HG03469 (cell line): ENCODE measurements around the gene SORCS2.

Source experiments
- ATAC-seq: cut with Tn5 transposase; IDR thresholded peaks from one replicate; pipeline ENCODE4 v1.9.1; 2021; ENCODE audit warnings: mild to moderate bottlenecking, moderate library complexity, moderate number of reproducible peaks; ENCODE audit not compliant: unreplicated experiment

Gene SORCS2

DNA sequence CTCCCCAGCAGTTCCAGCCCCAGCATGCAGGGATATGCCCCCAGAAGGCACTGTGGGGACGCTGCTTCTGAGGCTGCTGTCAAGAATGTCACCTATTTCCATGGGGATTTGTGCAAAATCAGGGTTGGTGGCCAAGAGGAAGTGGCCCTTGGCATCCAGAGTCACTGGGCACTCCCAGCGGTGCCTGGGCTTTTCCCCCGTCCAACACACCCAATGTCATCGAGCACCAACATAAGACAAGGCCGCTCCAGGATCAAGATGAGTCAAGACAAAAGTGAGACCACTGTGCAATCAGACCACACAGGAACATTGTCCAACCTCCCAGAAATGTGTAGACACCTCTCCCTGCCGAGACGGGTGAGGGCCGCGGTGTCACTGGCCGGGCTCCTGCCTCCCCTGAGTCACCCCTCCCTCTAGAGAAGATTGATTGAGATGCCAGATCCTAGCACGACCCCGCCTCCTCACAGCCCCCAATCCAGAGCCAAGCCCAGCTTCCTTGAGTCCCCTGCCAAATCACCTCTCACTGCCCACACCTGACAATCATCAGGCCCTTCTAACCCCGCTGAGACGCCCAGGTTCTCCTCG is 553.1 kb downstream of the SORCS2 start:
- ATAC-seq = no peak

DNA sequence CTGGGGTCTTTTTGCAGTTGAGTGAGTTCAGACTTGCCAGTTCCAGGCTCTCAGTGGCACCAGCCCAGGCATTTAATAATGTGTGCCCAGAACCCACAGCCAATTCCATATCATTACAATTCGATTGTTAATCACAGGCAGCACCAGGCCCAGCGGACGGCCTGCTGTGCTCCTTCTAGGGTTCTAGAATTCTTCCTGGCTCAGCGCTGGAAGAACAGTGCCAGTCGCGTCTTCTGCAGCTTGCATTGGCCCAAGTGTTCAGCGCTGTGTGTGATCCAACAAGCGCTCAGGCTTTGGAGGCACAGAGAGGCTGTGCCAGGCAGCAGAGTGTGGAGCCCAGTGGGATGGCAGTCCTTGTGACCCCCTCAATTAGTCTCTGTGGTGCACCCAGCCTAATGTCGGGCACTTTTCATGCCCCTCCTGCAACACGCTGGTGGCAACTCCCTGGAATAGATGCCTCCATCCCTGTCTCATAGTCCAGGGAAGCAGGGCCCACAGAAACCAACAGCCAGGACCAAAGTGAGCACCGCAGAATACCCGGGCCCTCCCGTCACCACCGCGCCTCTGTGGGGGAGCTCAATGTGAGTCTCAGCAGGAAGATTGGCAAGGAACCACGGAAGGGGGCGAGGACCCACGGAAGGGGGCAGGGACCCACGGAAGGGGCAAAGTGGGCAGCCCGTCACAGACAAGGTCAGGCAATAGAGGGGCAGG is 554.2 kb downstream of the SORCS2 start:
- ATAC-seq = no peak

DNA sequence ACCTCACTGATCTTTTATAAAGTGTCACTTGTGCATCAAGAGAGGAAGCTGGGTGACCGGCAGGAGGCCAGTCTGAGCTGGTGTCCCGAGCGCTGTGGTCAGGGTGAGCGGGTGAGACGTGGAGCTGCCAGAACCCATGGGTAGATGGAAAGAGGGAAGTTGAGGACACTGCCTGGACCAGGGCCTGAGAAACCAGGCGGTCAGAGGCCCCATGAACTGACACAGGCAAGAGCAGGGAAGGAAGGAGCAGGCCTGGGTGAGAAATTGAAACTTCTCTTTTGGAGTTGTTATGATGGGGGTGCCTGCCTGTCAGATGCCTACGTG is 554.7 kb downstream of the SORCS2 start:
- ATAC-seq = no peak

DNA sequence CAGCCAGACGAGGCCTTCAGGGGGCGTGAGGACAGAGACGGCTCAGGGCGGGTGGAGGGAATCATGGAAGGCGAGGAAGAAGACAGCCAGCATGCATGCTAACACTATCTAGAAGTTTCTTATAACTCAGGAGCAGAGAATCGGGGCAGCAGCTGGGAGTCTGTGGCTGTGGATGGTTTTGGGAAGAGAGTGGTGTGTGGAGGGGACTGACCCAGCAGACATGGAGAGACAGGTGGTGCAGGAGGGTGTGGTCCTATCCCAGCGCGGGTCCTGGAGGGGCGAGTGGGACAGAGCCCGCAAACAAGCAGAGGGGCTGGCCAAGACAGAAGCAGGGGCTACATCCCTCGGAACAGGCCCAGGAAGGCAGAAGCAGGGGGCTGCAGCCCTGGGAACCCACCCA is 555.2 kb downstream of the SORCS2 start:
- no peak for ATAC-seq

DNA sequence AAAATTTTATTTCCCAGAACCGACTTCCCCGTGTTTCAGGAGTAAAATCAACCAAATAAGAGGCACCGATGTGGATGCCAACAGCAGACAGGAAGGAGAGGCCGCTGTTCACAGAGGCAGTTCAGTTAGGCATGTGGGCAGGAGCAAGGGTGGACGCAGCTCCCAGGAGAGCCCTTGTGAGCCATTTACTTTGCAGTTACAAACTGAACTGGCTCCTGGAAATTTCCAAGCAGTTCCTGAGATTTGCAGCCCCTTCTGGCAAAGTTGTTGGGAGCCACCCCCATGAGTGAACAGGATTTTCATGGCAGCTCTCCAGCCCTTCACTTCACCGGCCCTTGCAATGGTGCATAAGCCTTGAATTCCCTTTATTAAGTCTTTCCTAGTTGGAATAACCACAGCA is 558.2 kb downstream of the SORCS2 start:
- no peak for ATAC-seq

DNA sequence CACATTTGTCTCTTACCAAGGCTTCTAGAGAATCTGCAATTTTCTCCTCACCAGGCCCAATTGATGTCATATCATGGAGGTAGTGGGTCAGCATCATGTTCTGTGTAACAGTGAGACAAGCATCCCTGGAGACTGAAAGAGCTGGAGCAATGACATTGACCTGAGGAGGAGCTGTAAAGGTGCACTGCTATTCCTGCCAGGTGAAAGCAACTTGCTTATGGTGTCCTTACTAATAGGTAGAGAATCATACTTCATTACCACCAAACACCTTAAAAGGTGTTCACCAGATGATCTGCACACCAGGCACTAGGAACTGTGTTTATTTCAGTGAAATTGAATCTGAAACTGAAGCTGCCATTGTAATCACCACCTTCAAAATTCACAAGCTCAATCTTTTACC is 558.6 kb downstream of the SORCS2 start:
- no peak for ATAC-seq

DNA sequence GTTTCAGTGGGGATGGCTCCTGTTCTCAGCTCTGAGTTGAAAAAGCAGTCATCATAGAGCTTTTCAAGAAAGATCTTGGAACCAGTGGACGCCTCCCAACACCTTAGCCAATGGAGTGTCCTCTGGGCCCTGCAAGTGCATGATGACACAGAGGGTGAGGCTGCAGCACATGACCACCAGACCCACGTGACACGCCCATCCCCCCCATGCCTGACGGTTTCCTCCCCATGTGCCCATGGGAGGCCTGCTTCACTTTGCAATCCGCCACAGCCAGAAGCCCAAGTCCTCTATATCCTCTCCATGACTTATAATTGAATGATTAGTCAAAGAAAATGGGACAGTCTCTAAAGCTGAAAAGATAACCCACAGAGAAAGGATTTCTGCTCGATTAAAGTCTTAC is 560.3 kb downstream of the SORCS2 start:
- ATAC-seq = no peak

DNA sequence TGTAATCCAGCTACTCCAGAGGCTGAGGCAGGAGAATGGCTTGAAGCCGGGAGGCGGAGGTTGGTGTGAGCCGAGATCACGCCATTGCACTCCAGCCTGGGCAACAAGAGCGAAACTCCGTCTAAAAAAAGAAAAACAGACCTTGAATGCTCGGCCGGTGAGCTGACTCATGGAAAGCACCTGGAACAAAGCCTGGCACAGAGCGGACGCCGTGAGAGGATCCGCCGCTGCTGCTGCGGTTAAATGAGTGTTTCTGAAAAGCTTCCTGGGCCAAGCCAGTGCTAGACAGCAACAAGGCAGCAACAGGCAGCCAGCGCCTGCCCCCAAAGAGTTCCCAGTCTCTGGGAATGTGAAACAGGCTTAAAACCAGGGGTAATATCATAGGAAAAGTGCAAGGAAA is 560.9 kb downstream of the SORCS2 start:
- no peak for ATAC-seq

DNA sequence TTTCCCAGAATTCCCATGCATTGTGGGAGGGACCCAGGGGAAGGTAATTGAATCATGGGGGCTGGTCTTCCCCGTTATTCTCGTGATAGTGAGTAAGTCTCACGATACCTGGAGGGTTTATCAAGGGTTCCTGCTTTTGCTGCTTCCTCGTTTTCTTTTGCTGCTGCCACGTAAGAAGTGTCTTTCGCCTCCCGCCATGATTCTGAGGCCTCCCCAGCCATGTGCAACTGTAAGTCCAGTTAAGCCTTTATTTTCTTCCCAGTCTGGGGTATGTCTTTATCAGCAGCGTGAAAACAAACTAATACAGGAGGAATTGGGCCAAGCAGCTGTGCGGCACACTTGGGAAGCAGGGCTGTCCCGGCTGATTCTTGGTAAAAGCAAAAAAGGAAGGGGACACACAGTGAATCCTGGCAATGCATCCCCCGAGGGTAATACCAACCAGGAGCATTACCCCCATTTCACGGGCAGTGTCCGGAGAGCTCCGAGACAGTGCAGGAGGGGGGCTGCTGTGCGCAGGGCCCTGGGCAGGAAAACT is 561.7 kb downstream of the SORCS2 start:
- ATAC-seq = no peak

DNA sequence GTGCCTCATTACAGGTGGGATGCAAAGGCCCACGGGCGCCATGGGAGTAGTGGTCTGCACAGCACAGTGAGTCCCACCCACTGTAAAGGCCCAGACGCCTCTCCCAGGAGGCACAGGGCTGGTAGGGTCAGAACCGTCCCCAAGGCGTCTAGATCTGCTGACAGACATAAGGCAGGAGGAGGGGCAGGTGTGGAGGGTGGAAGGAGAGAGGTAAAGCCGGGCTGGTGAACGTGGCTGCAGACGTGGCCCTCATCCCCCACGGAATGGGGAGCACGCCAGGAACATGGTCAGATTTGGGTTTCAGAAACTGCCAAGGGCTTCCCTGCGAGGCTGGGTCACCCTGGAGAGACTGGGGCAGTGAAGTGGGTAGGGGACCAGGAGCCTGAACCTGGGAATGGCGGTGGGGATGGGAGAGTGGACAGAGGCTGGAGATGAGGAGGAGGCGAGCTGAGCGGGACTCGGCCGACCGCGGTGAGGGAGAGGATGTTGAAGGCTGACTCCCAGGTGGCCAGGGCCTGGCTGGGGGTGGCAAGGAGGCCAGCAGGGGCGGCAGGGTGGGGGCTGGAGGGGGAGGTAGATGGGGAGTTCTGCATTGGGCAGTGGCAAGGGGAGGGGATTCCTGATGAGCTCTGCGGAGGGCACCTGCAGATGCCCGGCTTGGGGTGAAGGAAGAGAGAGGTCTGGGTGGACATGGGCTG is 562.4 kb downstream of the SORCS2 start:
- no peak for ATAC-seq

DNA sequence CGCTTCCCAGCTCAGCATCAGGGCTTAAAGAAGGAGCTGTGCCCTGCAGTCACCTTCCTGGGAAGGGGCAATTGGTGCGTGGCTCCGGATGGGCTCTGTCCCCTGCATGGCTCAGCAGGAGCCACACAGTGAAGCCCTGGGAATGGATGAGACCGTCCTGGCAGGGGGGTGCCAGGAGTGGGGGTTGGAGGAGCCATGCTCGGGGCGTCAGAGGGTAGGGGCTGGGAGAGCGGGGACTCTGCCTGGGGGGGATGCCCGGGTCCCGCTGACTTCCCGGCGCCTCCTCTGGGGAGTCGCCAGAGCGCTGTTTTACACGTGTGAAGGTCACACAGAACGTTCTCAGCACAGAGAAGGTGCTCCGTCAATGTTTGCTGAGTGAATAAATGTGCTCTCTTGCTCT is 563.2 kb downstream of the SORCS2 start:
- ATAC-seq = no peak

DNA sequence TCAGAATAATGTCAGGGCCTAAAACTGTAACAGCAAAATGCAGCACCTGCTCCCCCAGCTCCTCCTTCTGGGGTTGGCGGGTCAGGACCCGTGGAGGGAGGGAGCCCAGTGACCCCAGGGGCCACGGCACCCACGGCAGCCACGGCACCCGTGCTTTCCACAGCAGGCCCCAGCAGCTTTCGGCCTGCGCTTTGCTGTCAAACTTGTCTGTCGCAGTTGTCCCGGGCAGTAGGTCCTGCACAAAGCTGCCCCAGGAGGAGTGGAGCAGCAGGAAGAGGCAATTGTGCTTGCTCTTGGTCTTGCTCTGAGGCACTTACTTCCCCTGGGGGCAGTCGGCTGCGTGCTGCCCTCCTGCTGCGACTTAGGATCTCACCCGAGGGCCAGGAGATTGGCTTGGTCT is 563.7 kb downstream of the SORCS2 start:
- no peak for ATAC-seq

DNA sequence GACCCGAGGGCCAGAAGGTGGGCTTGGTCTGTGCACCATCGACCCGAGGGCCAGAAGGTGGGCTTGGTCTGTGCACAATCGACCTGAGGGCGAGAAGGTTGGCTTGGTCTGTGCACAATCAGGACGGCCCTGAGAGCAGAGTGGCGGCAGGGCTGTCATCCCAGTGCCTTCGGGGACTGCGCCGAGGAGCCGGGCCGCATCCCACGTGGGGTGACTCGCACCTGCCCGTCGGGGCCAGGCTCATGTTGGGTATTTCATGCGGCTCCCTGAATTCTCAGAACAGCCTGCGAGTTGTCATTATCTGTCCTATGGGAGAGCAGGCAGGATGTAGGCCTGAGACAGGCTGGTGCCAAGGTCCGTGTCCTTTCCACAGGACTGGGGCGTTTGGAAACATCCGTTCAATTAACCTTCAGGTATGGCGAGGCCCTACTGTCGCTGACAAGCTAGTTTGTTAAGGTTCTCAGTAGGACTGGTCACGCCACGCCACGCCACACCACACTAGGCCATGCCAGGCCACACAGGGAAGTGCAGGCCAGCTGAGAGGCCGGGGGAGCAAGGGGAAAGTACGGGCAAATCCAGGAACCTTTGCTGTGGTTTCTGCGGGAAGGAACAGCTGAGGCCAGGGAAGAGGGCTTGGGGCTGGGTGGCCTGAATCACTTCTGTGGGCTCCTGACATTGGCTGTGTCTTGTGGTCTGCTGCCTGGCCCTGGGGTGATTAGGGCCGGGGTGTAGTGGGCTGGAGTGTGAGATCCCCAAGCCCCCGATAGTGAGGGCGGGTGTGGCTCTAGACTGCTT is 564.4 kb downstream of the SORCS2 start:
- ATAC-seq = no peak

DNA sequence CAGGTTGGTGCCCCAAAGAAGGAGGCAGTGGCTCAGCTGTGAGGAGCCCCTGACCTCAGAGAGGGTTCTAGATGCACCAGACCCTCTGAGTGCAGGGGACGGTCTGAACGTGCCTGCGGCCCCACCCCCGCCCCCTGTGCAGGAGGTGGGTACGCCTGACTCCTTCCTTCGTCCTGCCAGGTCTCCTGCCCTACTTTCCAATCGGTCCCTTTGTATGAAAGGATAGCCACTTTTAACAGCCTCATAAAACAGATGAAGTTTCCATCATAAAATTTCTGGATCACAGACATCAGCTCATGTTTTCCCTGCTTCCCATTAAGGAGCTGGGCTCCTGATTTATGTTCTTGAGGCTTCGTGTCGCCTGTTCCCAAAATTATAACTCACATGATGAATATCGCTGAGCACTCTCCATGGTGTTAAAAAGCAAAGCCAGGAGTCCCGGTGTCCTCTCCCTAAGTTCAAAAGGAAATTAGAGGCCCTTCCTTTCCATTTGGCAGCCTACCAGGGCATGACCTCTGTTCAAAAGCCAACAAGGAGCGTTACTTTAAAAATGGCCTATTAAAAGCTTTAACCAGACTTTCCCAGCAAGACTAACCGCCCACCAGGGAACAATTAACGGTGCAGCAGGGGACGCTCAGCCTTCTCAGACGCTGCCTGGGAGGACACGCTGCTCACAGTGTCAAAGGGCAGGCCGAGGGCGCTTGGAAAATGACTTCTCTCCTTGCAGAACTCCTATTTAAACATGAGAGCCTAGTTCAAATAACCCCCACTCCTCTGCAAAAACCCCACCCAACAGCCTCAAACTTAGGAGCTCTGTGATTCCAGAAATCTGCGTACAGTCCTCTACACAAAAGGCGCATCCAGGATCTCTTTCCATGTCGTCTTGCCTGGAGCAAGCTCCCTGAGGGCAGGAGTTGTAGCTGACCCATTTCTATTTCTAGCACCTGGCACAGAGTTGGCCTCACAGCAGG is 565.4 kb downstream of the SORCS2 start:
- no peak for ATAC-seq

DNA sequence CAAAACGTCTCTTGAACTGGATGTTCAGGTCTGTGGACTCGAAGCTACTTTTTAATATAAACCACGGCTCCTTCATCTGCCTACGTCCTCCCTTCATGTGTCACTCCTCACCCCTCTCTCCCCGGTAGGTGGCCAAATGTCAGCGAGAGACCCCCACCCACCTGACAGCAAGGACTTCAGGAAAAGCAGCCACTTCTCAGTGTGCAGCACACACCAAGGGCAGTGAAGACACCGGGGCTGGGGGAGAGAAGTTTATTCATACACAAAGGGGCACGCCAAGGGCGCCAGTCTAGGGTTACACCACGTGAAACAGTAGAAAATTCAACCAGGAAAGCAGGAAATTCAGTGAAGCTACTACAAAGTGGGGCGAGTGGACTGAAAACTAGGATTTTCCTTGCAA is 566.1 kb downstream of the SORCS2 start:
- ATAC-seq = no peak

DNA sequence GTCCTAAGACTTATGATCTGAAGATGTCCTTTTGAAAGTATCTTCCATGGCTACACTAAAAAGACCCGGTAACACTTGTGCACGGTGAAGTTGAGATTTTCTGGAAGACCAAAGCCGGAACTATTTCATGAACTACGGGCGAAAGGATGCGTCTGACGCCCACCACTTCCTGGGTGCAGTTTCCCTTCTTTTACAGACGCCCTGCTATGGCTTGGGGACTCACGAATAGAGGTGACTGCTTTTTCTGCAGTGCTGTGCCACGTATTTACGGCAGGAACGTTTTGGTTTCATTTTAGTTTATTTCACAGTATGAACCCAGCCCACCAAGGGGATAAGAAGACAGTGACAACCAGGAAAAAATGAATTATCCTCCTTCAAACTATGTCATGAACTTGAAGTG is 566.9 kb downstream of the SORCS2 start:
- peak; percentile 59 for ATAC-seq

DNA sequence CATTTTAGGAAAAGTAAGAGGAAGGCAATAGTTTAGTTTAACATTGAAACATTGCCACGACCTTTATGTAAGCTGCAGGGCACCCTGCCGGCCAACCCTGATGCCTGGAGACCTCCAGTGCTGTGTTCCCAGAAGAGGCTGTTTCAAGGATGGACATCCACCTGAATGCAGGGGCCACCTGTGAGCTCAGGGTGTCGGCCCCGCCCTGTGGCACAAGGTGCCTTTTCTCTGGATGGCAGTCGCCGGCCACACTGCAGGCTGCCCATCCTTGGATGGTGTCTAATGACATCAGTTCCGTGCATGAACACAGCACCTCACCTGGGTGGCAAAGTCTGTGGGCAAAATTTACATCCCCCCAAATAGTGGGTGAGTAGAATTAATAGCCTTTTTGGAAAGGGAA is 567.3 kb downstream of the SORCS2 start:
- ATAC-seq = no peak

DNA sequence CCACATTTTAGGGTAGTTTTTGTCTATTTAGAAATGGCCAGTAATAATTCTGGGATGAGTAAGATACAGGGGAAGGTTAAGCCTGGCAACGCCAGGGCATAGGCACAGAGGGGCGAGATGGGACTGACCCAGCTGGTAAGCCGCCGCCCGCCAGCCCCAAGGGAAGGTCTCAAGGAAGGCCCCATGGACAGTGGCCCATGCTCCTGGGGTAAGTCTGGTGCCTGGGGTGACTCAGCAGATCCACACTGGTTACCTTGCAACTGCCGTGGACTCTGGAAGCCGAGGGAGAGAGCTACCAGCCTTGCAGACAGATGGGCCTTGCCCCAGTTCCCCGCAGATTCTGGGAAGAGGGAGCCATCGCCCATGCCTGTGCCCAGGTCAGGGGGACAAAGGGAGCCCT is 567.9 kb downstream of the SORCS2 start:
- ATAC-seq = no peak

DNA sequence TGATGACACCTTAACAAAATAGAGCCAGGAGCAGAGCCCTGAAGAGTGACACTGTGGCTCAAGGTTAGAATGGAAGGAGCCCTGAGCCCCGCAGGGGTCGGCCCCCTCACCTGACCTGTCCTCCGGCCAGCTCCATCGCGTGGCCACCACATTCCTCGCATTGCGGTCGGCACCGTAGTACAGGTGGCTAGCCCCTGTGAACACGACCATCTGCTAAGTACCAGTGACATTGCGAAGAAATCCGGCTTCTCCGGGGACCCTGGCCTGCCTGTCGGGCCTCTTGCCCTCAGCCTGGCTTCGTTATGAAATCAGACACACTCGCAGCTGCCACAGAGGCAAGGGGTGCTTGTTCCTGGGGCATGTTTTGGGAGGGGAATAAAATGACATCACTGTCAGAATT is 568.4 kb downstream of the SORCS2 start:
- no peak for ATAC-seq

DNA sequence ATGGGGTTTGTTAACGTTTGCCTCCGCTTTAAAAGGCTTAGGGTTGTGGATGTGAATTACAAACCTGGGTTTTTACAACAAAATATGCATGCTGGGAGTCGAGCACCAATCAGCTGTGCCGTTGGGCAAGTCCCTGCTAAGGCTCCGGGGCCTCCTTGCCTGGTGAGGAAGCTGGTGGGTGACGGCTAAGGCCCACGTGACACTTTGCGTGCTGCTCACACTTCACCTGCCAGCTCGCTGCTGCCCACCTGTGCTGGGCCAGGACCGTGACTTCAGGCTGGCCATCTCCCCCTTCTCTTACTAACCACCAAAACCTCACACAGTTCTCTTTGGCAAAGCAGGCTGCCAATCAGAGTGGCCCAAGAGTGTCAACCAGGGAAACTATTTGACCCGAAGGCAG is 569.0 kb downstream of the SORCS2 start:
- no peak for ATAC-seq
